Stomach smooth muscle (tissue), 2 donors: ENCODE data around the gene NEIL1.
"Not testable (repeated sequence)": the region's sequence is repeated elsewhere in the genome, so short reads cannot be mapped to it uniquely, and the experiment has no call there.

Experiments used
- H3K27ac ChIP-seq: one replicate; pipeline ENCODE4 v1.7.0; 2013; ENCODE audit warnings: mild to moderate bottlenecking, low read length, inconsistent platforms
- H3K27me3 ChIP-seq, 2 donors: one replicate each; pipeline ENCODE4 v1.7.0; 2013; ENCODE audit warnings: low read length in 2 of 2; ENCODE audit not compliant: insufficient read depth in 2 of 2, control insufficient read depth in 1 of 2
- H3K36me3 ChIP-seq, 2 donors: one replicate each; pipeline ENCODE4 v1.7.0; 2013; ENCODE audit warnings: low read length in 2 of 2; ENCODE audit not compliant: control insufficient read depth in 2 of 2, insufficient read depth in 2 of 2
- H3K4me1 ChIP-seq: one replicate; pipeline ENCODE4 v1.7.0; 2013; ENCODE audit warnings: low read length; ENCODE audit not compliant: control insufficient read depth, insufficient read depth
- H3K4me3 ChIP-seq, 2 donors: one replicate each; pipeline ENCODE4 v1.7.0; 2013; ENCODE audit warnings: low read length in 2 of 2
- H3K9ac ChIP-seq, 2 donors: one replicate each; pipeline ENCODE4 v1.7.0; 2013; ENCODE audit warnings: low read length in 2 of 2, mild to moderate bottlenecking in 1 of 2
- H3K9me3 ChIP-seq, 2 donors: one replicate each; pipeline ENCODE4 v1.7.0; 2013; ENCODE audit warnings: low read length in 2 of 2; ENCODE audit not compliant: control insufficient read depth in 2 of 2
- donor health status: healthy.
- donor health status: Pancreatic carcinoma.

Gene NEIL1

DNA sequence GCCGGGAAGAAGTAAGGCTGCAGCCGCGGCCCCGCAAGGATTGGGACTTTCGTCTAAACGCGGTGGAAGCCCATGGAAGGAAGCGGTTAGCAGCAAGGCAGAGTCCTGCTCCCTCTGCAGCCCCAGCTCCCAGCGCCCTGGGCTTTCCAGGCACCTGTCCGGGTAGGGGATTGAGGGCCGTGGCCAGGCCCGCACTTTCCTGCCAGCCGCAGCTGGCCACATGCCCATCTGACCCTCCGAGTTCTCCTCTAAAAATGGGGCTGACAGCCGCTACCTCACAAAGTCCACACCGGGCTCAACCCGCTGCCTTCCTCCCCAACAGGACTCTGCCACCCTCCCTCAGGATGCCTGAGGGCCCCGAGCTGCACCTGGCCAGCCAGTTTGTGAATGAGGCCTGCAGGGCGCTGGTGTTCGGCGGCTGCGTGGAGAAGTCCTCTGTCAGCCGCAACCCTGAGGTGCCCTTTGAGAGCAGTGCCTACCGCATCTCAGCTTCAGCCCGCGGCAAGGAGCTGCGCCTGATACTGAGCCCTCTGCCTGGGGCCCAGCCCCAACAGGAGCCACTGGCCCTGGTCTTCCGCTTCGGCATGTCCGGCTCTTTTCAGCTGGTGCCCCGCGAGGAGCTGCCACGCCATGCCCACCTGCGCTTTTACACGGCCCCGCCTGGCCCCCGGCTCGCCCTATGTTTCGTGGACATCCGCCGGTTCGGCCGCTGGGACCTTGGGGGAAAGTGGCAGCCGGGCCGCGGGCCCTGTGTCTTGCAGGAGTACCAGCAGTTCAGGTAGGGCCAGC lies 1.9 kb downstream of the NEIL1 start:
- Histone ChIP-seq H3K4me3 (peak overlapping the region; percentile 94), H3K9ac (peak overlapping the region; percentile 79 to 82), H3K27ac (no peak overlapping the region), H3K9me3 (no peaks in the 10 kb centered on the region), H3K36me3 (no peaks in the 10 kb centered on the region), H3K27me3 (no peaks in the 10 kb centered on the region), H3K4me1 (peaks cover 15% of the 10 kb centered on the region)

DNA sequence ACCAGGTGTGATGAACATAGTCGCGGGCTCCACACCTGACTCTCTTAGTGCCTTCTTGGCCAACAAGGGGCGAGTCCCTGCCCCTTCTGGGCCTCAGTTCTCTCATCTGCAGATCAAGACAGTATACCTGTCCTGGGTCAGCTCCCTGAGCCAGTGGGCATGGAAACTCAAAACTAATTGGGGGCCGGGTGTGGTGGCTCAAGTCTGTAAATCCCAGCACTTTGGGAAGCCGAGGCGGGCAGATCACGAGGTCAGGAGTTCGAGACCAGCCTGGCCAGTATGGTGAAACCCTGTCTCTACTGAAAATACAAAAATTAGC lies 2.5 kb downstream of the NEIL1 start:
- not testable (repeated sequence) for H3K36me3 ChIP-seq, H3K9ac ChIP-seq, H3K9me3 ChIP-seq, H3K27me3 ChIP-seq, H3K27ac ChIP-seq
- peak overlapping the region in 1 of 2 donors; percentile 94 for H3K4me3 ChIP-seq
- H3K4me1 ChIP-seq, result peaks cover 15% of the 10 kb centered on the region

DNA sequence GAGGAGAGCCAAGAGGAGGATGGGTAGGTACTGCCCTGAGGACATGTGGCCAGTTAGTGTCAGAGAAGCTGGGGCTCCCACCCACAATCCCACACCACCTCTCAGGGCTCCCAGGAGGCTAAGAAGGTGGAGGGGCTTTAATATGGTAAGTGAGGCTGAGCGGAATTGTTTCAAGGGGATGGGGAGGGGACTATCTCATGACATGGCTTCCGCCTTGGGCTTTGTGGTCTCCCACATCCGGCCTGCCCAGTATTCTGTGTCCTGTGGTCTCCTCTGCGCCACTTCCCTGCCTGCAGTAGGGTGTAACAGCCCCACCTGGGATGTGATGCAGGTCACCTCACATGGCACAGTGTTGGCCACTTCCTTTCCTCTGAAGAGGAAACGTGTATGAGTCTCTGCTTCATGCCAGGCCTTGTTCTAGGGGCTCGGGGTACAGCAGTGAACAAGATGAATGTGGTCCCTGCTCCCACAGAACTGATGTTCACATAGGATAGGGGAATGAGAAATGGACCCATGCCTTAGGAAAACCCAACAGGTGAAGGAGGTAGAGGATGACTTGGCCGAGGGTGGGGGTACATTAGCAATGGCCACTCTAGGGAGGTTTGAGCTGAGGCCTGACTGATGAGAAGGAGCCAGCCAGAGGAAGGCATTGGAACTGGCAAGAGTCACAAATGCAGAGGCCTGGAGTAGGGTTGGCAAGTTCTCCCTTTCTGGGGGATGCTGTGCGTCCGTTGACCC lies 3.2 kb downstream of the NEIL1 start:
- H3K27ac ChIP-seq, result no peak overlapping the region
- H3K36me3 ChIP-seq, result peaks cover 0 to 2% of the 10 kb centered on the region in 2 donors
- no peak overlapping the region for H3K4me3 ChIP-seq
- H3K9ac ChIP-seq, result no peak overlapping the region
- H3K27me3 ChIP-seq, result no peaks in the 10 kb centered on the region
- no peaks in the 10 kb centered on the region for H3K9me3 ChIP-seq
- peaks cover 15% of the 10 kb centered on the region for H3K4me1 ChIP-seq

DNA sequence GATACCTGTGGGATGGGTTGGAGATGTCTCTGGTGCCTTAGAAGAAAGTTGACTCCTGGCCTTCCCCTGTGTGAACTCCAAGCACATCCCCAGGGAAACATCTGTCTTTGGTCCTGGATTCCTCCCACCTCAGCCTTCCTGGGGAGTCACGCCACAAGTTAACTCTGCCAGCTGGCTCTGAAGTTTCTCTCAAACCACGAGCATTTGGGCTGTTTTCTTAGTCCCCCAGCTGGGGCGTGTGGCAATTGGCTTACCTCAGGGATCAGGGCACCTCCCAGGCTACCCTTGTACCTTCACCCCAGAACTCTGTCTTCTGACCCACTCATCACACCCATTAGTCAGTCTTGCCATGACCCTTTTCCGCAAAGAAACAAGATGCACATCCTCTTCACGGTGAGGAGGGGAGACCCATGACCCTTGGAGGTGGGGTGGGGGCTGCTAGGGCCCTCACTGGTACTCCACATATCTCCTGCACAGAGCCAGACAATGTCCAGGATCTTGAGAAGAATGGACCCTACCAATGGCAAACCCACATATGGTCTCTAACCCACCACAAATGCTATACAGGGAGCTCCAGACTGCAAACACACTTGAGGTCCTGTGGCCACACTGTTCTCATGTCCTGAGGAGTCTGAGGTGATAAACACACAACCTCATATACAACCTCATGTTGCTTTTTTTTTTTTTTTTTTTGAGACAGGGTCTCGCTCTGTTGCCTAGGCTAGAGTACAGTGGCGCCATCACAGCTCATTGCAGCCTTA lies 3.9 kb downstream of the NEIL1 start:
- Histone ChIP-seq H3K27ac (no peak overlapping the region), H3K36me3 (peaks cover 0 to 2% of the 10 kb centered on the region in 2 donors), H3K4me1 (peaks cover 15% of the 10 kb centered on the region), H3K4me3 (no peak overlapping the region), H3K9me3 (no peaks in the 10 kb centered on the region), H3K27me3 (no peaks in the 10 kb centered on the region), H3K9ac (no peak overlapping the region)

DNA sequence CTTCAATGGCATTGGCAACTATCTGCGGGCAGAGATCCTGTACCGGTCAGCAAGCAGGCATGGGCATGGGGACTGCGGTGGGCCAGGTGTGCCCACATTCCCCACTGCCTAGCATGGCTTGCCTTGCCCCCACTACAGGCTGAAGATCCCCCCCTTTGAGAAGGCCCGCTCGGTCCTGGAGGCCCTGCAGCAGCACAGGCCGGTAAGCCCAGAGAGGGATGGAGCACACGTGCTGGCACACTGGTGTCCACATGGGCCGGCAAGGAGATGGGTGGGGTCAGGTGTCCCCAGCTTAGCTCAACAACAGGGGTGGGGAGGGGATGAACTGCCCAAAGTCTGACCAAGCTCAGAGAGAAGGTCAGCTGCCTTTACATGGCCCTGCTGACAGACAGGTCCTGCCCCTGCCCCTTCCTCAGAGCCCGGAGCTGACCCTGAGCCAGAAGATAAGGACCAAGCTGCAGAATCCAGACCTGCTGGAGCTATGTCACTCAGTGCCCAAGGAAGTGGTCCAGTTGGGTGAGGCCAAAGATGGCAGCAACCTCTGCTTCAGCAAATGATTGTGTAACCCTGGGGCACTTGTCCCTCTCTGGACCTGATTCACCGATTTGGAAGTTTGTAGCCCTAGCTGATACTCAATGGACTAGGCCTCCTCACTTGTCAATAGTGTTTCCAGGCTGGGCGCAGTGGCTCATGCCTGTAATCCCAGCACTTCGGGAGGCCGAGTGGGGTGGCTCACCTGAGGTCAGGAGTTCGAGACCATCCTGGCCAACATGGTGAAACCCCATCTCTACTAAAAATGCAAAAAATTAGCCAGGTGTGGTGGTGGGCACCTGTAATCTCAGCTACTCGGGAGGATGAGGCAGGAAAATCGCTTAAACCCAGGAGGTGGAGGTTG lies 5.6 kb downstream of the NEIL1 start:
- Histone ChIP-seq H3K4me1 (peaks cover 13% of the 10 kb centered on the region), H3K27ac (no peak overlapping the region), H3K27me3 (no peaks in the 10 kb centered on the region), H3K9ac (no peak overlapping the region), H3K4me3 (no peak overlapping the region), H3K9me3 (no peaks in the 10 kb centered on the region), H3K36me3 (peaks cover 5 to 11% of the 10 kb centered on the region in 2 donors)

DNA sequence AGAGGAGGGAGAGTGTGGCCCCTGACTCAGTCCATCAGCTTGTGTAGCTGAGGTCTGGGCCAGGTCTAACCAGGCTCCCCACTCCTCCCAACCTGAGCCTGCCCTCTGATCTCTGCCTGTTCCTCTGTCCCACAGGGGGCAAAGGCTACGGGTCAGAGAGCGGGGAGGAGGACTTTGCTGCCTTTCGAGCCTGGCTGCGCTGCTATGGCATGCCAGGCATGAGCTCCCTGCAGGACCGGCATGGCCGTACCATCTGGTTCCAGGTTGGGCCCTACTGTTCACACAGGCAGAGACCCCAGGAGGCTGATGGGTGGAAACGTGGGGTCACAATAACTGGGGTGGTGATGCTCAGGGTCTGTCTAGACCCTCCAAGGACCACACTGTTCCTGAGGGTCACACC lies 6.8 kb downstream of the NEIL1 start:
- Histone ChIP-seq H3K27me3 (no peaks in the 10 kb centered on the region), H3K9ac (no peak overlapping the region), H3K9me3 (no peaks in the 10 kb centered on the region), H3K27ac (no peak overlapping the region), H3K36me3 (peaks cover 10 to 18% of the 10 kb centered on the region in 2 donors), H3K4me3 (no peak overlapping the region), H3K4me1 (peaks cover 7% of the 10 kb centered on the region)

DNA sequence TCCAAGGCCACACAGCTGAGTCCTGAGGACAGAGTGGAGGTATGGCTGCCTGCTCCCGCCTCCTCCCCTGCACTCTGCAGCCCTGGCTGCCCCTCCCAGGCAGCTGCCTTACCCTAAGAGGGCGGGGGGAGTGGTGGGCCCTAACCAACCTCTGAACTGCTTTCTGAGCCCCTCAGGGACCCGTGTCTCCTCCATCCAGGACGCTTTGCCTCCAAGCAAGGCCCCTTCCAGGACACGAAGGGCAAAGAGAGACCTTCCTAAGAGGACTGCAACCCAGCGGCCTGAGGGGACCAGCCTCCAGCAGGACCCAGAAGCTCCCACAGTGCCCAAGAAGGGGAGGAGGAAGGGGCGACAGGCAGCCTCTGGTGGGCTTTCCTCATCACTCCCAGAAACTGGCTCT lies 7.6 kb downstream of the NEIL1 start:
- H3K27ac ChIP-seq, result no peak overlapping the region
- no peaks in the 10 kb centered on the region for H3K27me3 ChIP-seq
- H3K4me3 ChIP-seq, result no peak overlapping the region
- no peaks in the 10 kb centered on the region for H3K4me1 ChIP-seq
- no peak overlapping the region for H3K9ac ChIP-seq
- no peaks in the 10 kb centered on the region for H3K9me3 ChIP-seq
- H3K36me3 ChIP-seq, result peaks cover 14 to 24% of the 10 kb centered on the region in 2 donors

DNA sequence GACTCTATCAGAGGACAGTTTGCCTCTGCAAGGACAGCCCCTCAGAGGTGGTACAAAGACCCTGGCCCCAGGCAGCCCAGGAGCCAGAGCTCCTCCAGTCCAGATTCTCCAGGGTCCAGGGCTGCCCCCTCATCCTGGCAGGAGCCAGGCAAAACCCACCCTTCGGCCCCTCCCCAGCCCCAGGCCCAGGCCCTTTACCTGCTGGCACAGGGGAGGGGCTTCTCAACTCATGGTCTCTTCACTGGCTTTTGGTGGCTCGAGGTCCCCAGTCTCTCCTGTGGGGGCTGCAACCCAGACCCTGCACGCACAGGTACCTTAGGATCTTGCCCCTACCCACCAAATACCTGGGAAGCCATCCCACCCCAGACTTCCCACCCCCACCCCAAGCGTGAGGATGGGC lies 8.5 kb downstream of the NEIL1 start:
- H3K4me3 ChIP-seq, result no peak overlapping the region
- no peaks in the 10 kb centered on the region for H3K4me1 ChIP-seq
- no peaks in the 10 kb centered on the region for H3K9me3 ChIP-seq
- no peak overlapping the region for H3K9ac ChIP-seq
- H3K27me3 ChIP-seq, result no peaks in the 10 kb centered on the region
- H3K36me3 ChIP-seq, result peaks cover 18 to 30% of the 10 kb centered on the region in 2 donors
- H3K27ac ChIP-seq, result no peak overlapping the region

DNA sequence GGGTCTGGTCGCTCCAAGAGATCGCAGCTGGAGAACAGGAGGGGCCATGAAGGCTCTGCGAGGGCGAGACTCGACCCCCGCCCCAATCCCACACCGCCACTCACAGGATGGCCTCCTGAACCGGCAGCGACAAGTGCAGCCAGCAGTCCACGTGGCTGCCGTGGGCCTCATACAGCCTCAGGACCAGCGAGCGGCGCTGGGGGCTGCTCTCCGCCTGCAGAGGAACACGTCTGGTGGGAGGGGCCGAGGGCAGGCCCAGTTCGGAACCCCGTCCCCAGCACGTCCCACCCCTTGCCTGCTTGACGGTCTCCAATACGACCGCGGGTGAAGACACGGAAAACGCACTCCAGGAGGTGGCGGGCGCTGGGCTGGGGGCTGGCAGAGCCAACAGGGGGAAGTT lies 9.2 kb downstream of the NEIL1 start:
- Histone ChIP-seq H3K9me3 (no peaks in the 10 kb centered on the region), H3K4me1 (no peaks in the 10 kb centered on the region), H3K27ac (no peak overlapping the region), H3K36me3 (peaks cover 18 to 31% of the 10 kb centered on the region in 2 donors), H3K27me3 (no peaks in the 10 kb centered on the region), H3K4me3 (no peak overlapping the region), H3K9ac (no peak overlapping the region)

DNA sequence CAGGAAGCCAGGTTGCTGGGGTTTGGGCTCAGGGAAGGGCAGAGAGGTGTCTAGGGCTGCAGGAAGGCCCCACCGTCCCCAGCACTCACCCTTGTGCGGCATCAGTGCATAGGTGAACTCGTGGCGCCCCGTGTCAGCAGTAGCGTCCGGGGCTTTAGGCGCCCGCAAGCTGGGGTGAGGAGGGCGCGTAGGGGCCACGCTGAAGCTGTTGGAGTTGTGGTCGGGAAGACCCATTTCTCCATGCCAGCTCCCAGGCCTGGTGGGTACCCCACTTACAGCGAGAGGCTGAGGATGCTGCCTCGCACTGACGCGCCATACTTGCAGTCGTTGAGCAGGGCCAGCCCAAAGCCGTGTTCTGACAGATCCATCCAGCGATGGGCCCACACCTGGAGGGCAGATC lies 9.7 kb downstream of the NEIL1 start:
- Histone ChIP-seq H3K4me1 (no peaks in the 10 kb centered on the region), H3K4me3 (no peak overlapping the region), H3K27ac (no peak overlapping the region), H3K27me3 (no peaks in the 10 kb centered on the region), H3K36me3 (peaks cover 18 to 35% of the 10 kb centered on the region in 2 donors), H3K9ac (no peak overlapping the region), H3K9me3 (no peaks in the 10 kb centered on the region)
